NCI-H526 (cell line): ENCODE measurements around the gene PRCD.
"Not testable (repeated sequence)": the region's sequence is repeated elsewhere in the genome, so short reads cannot be mapped to it uniquely, and the experiment has no call there.

Source experiments
- DNase-seq, 2 experiments: peaks; one replicate each; lab custom pipeline; 2025; lab: John Stamatoyannopoulos, UW

The PRCD gene

DNA sequence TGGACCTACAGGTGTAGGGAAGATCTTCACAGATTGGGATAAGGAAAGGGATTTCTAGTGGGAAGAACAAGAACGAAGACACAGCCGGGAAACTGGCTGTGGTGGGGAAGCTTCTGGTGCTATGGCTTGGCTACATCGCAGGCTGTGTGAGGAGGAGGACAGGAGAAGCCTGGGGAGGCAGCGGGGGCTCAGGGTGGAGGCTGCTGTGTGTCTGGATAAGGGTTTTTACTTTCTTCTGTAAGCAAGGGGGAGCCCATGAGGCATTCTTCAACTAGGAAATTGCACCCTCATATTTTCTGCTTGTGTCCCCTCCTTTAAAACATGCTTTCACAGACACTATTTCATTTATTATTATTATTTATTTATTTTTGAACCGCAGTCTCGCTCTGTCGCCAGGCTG lies 35.7 kb upstream of the PRCD start:
- no peak for DNase-seq

DNA sequence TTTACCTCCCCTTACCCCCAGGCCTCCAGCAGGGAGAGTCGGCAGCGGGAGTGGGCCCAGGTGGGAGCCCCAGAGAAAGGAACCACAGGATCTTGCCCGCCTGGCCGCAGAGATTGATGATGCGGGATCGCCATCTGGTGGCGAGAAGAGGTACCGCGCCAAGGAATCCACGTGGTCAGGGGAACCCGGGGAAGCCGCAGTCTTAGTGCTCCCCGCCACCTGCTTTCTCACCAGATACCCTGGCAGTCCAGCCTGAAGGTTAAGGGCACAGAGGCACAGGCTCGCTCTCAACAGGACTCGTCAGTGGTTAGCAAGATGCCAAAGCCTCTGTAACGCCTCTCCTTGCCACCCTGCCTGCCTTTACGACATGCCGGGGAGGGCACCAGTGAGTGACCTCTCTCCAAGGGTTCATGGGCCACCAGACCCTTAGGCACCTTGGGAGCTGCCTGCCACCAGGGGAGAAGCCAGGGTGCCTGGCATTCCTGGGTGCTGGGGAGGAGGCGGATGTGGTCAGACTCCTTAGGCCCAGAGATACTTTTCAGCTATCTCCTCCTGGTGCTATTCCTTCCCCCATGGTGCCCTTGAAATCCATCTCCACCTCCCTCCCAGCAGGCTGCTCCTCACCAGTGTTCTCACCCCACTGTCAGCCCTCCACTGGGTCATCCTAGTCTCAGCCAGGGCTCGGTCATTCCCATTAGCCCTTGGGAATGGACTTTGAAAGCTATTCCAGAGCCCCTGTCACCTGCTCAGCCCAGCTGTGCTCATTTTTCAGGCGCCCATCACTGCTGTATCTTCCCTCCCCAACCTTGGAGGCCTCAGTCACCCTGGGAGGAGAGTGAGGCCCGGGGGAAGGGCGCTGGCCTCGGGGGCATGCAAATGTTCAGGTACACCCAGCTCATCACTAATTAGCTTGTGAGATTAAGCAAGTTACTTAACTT lies 33.2 kb upstream of the PRCD start:
- peak; percentile 44 to 86 for DNase-seq

DNA sequence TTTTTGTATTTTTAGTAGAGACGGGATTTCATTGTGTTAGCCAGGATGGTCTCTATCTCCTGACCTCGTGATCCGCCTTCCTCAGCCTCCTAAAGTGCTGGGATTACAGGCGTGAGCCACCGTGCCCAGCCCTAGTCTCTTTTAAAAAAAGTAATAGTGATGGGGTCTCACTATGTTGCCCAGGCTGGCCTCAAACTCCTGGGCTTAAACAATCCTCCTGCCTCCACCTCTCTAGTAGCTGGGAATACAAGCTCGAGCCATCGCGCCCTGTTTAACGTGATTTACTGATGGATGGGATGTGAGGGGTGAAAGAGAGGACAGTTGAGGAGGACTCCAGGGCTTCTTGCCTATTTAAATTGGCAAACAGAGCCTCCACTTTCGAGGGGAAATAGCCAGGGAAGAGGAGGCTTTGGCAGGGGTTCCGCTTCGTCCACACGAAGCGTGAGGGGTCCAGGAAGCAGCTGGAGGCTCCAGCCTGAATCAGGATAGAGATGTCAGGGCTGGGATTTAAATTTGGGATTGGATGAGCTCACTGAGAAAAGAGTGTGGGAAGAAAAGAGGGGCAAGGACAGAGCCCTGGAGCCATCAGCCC lies 31.3 kb upstream of the PRCD start:
- DNase-seq, result not testable (repeated sequence)

DNA sequence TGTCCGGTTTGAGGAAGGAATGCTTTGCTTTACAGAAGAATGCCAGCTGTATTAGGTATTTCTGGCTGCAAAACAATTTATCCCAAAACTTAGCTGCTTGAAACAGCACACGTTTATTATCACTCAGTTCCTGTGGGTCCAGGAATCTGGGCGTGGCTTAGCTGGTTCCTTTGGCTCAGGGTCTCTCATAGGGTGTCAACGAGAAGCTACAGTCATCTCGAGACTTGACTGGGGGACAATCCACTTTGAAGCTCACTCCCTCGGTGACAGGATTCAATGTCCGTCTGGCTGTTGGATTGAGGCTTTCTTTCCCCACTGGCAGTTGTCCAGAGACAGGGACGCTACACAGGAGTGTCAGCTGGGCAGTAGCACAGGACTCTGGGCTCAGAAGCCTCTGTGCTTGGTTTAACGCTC lies 29.0 kb upstream of the PRCD start:
- no peak for DNase-seq

DNA sequence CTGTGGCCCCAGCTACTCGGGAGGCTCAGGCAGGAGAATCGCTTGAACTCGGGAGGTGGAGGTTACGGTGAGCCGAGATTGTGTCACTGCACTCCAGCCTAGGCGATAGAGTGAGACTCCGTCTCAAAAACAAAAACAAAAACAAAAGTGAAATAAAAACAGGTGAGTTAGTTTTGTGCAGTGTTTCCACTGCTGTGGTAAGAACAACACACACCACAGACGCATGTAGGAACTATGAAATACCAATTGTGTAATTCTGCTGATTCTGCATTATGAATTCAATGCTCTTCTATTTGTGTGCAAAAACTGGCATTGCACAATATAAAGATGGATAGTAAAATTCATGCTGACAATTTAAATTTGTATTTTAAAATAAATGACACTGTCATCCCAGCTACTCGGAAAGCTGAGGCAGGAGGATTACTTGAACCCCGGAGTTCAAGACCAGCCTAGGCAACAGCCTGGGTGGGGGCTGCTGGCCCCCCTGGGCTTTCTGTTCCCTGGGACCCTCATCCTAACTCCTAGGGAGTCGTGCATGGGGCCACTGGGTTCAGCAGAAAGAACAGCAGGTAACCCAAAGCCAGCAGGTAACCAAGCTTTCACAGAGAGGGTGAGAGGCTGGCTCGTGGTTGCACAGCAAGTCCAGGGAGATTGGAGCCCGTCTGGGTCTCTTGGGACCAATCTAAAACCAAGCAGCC lies 28.0 kb upstream of the PRCD start:
- DNase-seq, result no peak

DNA sequence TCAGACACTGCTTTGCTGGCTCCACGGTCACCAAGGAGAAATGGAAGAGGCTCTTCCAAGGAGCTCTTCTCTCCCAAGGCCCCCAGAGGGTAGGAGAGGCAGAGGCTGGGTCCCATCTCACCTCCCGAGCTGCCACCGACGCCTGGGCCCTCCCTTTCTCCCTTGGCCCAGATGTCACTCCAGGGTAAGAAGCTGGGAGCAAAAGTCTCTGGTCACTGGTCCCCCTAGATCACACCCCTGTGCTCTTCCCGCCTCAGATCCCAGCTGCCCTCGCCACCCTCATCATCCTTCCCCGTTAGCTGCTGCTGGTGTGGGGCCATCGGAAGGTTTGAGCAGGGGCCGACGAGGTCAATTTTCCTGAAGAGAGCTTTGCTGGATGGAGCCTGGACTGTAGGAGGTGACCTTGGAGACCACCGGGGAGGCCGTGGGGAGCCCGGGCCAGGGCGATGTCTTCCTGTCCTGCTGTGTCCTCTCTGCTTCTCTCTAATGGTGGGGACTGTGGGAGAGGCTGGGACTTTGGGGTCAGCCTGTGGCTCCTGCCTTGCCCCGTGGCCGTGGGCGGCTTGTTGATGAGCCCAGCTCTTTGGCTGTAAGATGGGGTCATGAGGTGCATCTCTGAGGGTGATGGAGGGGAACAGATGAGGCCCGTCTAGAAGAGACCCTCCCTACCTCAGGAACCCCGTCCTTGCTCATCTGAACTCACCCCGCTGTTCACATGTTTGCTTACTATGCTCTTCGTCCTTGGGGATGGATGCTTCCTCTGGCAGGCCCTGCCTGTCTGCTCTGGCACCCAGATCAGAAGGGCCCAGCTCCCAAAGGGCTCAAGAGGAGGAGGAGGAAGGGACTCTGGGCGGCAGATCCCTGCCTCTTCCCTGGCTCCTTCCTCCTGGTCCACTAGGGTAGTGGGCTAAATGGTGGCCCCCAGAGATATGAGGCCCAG lies 27.2 kb upstream of the PRCD start:
- DNase-seq, result no peak

DNA sequence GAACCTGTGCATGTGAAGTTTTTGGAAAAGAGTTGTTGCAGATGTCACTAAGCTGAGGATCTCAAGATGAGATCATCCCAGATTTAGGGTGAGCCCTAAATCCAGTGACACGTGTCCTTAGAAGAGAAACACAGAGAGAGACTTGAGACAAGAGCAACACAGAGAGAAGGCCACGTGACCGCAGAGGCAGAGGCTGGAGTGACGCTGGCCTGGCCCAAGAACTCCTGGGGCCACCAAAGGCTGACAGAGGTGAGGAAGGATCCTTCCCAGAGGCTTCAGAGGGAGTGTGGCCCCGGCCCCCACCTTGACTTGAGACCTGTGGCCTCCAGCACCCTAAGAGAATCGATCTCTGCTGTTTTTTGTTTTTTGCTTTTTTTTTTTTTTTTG lies 26.5 kb upstream of the PRCD start:
- no peak for DNase-seq

DNA sequence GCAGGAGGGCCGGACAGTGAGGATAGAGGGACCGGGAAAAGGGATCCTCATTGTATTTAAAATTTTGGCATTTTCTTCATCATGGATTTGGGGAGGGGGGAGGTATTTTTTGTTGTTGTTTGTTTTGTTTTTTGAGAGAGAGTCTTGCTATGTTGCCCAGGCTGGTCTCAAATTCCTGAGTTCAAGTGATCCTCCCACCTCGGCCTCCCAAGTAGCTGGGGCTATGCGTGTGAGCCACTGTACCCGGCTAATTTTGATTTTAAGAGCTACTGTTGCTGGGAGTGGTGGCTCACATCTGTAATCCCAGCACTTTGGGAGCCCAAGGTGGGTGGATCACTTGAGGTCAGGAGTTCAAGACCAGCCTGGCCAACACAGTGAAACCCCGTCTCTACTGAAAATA lies 25.5 kb upstream of the PRCD start:
- DNase-seq, result not testable (repeated sequence)

DNA sequence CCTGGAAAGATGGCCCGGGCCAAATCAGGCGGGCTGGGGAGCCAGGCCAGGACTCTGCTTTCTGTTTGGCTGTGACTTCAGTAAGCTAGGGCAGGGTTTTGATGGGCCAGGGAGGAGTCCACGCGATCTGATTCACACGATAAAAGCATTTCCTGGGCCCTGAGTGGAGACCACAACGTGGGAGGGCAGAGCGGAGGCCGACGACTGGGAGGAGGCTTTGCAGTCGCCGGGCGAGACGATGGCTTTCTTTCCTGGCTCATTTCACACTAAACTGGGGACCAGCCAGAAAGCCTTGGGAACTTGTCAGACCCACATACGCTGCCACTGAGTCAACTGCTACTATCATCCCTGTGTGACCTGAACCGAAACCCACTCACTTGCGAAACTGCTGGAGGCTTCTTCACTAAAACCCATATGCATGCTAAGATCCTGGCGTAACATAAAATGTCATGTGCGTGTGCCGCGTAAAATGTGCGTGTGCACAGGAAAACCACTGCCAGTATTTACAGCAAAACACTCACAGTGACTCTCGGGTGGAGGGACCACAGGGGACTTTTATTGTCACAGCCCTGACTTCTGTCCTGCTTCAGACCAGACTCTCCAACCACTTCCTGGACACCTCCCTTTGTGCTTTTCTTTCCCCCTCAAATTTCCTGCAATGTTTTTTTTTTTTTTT lies 24.4 kb upstream of the PRCD start:
- DNase-seq, result no peak

DNA sequence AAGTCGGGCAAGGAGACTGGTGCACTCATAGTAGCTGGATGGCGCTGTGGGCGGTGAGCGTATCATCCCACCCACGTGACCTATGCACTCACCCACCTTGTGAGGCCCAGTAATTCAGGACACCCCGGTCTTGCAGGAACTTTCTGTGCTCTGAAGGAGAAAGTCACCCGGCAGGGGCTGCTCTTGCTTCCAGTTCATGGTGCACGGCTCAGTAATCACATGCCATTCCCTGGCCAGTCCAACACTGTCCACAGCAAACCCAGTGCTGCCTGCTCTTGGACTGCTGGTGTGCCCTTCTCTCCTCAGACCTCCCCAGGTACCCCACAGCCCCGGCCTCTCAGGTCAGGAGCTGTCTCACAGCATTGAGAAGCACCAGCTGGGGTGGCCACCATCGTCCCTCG lies 22.2 kb upstream of the PRCD start:
- DNase-seq, result no peak

DNA sequence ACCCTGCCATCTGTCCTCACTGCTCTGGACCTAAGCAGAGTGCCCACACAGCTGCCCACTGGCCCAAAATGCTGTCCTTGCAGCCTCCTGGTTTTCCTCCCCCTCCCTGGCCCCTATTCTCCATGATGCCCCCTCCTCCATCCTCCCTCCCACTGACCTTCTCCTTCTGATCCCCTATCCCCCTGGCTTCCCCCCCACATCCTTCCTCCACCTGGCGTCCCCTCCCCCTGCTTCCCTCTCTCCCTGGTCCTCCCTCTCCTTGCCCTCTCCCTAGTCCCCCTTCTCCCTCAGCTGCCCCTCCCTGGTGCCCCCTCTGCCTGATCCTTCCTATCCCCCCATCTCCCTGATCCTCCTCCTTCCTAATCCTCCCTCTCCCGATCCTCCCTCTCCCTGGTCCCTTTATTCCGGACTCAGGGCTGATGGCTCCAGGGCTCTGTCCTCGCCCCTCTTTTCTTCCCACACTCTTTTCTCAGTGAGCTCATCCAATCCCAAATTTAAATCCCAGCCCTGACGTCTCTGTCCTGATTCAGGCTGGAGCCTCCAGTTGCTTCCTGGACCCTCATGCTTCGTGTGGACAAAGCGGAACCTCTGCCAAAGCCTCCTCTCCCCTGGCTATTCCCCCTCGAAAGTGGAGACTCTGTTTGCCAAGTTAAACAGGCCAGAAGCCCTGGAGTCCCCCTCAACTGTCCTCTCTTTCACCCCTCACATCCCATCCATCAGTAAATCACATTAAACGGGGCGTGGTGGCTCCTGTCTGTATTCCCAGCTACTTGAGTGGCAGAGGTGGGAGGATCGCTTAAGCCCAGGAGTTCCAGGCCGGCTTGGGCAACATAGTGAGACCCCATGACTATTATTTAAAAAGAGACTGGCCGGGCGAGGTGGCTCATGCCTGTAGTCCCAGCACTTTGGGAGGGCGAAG lies 20.5 kb upstream of the PRCD start:
- DNase-seq, result no peak

DNA sequence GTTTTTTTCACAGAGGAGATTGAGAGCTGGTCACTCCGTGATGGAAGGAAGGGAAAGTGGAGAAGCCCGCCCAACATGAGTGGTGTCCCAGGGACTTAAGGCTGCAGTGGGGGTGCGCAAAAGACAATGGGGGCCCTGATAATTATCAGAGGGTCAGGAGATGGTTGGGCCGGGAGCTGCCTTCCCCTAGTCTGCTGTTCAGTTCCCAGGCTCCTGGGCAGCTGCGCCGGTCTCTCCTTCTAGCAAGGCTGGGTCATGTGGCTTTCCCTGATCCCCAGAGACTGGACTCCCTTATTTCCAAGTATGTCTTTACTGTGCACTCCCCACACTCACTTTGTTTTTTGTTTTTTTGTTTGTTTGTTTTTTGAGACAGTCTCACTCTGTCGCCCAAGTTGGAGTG lies 18.6 kb upstream of the PRCD start:
- DNase-seq, result no peak

DNA sequence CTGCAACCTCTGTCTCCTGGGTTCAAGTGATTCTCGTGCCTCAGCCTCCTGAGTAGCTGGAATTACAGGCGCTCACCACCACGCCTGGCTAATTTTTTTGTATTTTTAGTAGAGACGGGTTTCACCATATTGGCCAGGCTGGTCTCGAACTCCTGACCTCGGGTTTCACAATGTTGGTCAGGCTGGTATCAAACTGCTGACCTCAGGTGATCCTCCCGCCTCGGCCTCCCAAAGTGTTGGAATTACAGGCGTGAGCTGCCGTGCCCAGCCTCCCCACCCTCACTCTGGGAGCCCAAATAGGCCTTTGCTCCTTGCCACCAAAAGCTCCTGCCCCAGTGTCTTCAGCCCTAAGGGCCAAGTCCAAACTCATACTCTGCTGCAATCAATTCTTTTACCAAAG lies 18.2 kb upstream of the PRCD start:
- DNase-seq, result not testable (repeated sequence)

DNA sequence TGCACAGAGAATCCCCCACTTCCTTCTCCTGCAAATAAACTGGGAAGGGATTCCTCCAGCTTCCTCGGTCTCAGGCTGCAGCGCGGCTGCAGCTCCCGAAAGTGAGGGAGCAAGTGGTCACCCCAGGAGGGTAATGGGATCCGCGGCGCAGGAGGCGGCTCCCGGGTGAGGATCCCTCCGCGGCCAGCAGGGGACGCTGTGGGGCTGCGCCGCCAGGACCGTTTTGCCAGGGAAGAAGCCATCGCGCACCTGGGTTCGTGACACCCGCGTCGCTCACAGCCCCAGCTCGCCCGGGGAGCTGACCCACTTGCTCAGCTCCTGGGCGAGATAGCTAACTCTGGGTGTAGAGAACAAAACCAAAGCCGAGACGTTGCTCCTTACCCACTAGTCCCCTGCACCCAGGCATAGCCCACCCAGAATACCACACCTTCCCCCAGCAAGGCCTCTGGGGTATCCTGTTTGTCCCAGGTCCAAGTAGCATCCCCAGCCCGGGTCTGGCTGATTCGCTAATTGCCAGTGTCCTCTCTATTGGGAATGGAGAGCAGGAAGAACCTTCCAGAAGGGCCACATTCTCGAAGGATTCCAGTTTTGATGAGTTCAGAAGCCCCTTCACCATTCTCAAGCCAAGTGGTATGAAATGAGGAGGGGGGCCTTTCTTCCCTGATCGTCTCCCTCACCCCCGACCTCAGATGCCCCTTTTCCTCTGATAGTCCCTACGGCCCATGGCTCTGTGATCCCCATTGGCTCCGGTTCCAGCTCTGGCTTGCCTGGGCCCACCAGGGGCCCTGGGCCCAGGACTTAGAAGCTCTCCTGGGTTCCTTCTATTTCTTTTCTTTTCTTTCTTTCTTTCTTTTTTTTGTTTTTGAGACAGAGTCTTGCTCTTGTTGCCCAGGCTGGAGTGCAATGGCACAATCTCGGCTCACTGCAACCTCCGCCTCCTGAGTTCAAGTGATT lies 16.5 kb upstream of the PRCD start:
- peak in 1 of 2 experiments; percentile 83 for DNase-seq

DNA sequence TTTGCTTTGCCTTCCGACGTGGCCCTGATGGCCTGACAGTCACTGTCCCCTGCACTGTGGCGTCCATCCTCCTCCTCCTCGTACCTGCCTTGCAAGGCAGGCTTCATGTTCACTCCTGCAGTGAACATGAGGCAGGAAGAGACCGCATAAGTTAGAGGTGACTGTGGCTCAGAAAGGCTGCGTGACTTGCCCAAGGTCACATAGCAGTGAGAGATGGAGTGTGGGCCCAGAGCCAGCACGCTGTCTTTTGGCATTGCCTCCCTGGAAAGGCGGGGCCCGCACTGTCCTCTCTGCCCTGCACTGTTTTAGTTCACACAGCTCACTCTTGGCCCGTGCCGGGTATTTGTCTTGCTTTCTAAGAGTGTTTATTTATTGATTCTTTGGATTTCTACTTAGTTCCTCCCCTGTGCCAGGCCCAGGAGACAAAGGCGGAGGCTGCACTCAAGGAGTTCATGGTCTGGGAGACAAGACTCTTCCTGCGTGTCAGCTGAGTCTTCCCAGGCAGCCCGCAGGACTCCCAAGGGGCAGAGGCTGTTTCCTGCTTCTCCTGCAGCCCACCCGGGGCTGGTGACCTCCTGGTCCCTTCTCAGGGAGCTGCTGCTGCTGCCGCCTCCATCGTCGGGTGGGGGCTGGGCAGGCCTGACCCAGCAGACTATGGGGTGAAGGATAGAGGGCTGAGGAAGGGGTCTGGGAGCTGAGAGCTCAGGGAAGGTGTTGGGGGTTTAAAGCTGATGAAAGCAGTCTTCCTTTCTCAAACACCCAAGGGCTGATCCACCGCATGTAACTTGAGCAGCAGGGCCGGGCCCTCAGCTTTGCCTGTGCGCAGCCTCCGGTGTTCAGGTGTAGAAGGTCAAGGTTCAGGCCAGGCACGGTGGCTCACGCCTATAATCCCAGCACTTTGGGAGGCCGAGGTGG lies 15.0 kb upstream of the PRCD start:
- DNase-seq, result no peak

DNA sequence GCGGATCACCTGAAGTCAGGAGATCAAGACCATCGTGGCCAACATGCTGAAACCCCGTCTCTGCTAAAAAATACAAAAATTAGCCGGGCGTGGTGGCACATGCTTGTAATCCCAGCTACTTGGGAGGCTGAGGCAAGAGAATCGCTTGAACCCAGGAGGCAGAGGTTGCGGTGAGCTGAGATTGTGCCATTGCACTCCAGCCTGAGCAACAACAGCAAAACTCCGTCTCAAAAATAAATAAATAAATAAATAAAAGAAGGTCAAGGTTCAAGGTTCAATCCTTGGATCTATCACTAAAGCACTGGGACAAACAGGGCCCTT lies 14.4 kb upstream of the PRCD start:
- not testable (repeated sequence) for DNase-seq

DNA sequence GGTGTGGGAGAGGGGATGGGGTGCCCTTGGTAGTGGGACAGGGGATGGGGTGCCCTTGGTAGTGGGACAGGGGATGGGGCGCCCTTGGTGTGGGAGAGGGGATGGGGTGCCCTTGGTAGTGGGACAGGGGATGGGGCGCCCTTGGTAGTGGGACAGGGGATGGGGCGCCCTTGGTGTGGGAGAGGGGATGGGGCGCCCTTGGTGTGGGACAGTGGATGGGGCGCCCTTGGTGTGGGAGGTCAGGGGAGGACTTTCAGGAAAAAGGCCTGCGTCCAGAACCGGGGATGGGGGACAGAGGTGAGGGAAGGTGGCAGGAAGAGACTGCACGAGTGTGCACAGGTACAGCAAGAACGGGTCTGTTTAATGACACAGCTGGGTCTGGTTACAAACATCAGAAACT lies 12.8 kb upstream of the PRCD start:
- DNase-seq, result not testable (repeated sequence)
